Transverse colon (tissue), 4 donors: Measurements from ENCODE around the gene TBC1D16. TPM values are rescaled to one million over a fixed set of nuclear protein-coding genes. Genes with fewer than 3 reads are reported as not detected.
A peak's percentile ranks its signal among the peaks of the same experiment; 100 is the strongest.

Experiments used
- DNase-seq: peaks from one replicate; pipeline ENCODE4 v3.0.0-alpha.2; 2019
- H3K27ac ChIP-seq, 4 donors: fragments of 200-600 bp; sonication (generic); 2 replicates each; pipeline ENCODE4 v1.5.1; 2016 to 2018; ENCODE audit warnings: inconsistent platforms in 4 of 4
- H3K27me3 ChIP-seq: fragments of 200-600 bp; sonication (generic); 2 replicates; pipeline ENCODE4 v1.5.1; 2017; ENCODE audit warnings: inconsistent platforms
- H3K36me3 ChIP-seq, 4 donors: fragments of 200-600 bp; sonication (generic); 2 replicates each; pipeline ENCODE4 v1.5.1; 2017 to 2019; ENCODE audit warnings: inconsistent platforms in 4 of 4
- H3K4me1 ChIP-seq, 4 donors: fragments of 200-600 bp; sonication (generic); 2 replicates each; pipeline ENCODE4 v1.5.1; 2017 to 2020; ENCODE audit warnings: inconsistent platforms in 4 of 4
- H3K4me3 ChIP-seq, 4 donors: fragments of 200-600 bp; sonication (generic); 1 replicate in 1 of 4; 2 replicates in 3 of 4; pipeline versions ENCODE4 v1.5.1 to v1.6.1; 2017 to 2019; ENCODE audit warnings: inconsistent platforms in 4 of 4
- H3K9me3 ChIP-seq, 2 donors: fragments of 200-600 bp; sonication (generic); 2 replicates each; pipeline ENCODE4 v1.5.1; 2017 to 2019; ENCODE audit warnings: inconsistent platforms in 2 of 2
- CTCF ChIP-seq, 5 experiments: fragments of 200-600 bp in 3 of 5; fragments of 450-650 bp in 2 of 5; sonication (generic) in 3 of 5; IDR thresholded peaks; 1 replicate in 2 of 5; 2 replicates in 3 of 5; pipeline ENCODE4 v1.5.1; 2016 to 2017; ENCODE audit warnings: antibody characterized with exemption in 5 of 5, inconsistent platforms in 3 of 5, mild to moderate bottlenecking in 2 of 5, moderate library complexity in 1 of 5
- EP300 ChIP-seq: sonication (generic); formaldehyde crosslinking; IDR thresholded peaks from one replicate; pipeline ENCODE4 v1.6.1; 2017; ENCODE audit warnings: antibody characterized with exemption, low read depth
- POLR2A ChIP-seq: fragments of 450-650 bp; IDR thresholded peaks from one replicate; pipeline ENCODE4 v1.6.1; 2016; ENCODE audit warnings: antibody characterized with exemption, mild to moderate bottlenecking, moderate library complexity
- POLR2AphosphoS5 ChIP-seq, 3 donors: sonication (generic); formaldehyde crosslinking; IDR thresholded peaks; one replicate each; pipeline ENCODE4 v1.6.1; 2016; ENCODE audit warnings: antibody characterized with exemption in 3 of 3
- WGBS, 2 donors: methylation state at CpG; one replicate each; pipeline ENCODE4 v1.1.5; 2018; ENCODE audit warnings: low coverage in 1 of 2; 5-methylcytosine and 5-hydroxymethylcytosine counted together
- in situ Hi-C, 4 donors: fragments of 200-750 bp; cut with MboI; loops; one replicate each; pipeline versions ENCODE4 v1.15.0 to v1.15.1; 2017; ENCODE audit warnings: low sequenced_read_pairs in 3 of 4, low pct_ligation_motif_present in 1 of 4, low pct_unique_long_range_greater_than_20kb in 1 of 4
- intact Hi-C: fragments of 100-400 bp; cut with DNase I; formaldehyde crosslinking; loops from one replicate; pipeline ENCODE4 v1.15.1; 2023; ENCODE audit warnings: low total_unique reads
- total RNA-seq, 4 donors: library from RNA; depleted of rRNA; stranded (reverse); fragments of >200 nt; gene quantifications; one replicate each; pipeline ENCODE4 v1.1.0, GENCODE V29; 2016

TBC1D16 gene
- total RNA-seq, 4 donors from 2014 or later: 12.3 to 22.4 (median 18.1) TPM

DNA sequence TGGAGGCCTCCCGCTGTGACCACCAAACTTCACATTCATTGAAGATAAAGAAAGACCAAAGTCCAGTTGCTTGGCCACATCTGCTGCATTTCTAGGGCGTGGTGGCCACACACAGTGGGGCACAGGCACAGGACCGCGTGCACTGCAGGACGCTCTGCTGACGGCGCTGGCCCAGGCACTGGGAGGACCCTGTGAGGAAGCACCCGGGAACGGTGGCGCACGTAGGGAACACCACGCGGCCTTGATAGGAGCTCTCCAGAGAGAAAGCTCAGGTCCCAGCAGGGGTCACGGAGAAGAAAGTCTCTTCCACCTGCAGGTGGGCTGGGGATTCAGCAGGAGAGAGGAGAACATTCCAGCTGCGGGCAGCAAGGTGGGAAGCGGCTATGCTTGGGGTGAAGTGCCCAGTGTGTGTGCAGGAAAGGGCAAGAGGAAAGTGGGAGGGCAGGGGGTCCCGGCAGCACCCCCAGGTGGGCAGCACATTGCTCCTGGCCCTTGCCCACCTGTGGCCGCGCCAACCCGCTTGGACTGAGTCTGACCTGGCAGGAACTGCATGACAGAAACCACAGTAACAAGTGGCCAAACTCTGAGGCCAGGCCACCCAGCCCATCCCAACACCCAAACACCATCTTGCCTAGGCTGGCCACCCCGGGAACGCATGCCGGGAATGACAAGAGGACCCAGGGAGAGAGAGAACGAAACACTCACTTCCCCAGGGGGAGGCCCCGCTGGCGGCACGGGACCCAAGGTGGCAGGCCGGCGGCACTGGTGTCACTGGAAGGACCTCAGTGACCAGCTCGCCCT, 32.8 kb downstream of the TBC1D16 start:
- in situ Hi-C loops (no loop called here), intact Hi-C loops (loop anchor here (10.0 kb wide), 1 partner anchor 82 kb away; no protein-coding TSS in a partner anchor)
- Histone ChIP-seq H3K9me3 (no peaks in the 10 kb centered on the region), H3K27me3 (no peaks in the 10 kb centered on the region), H3K4me1 (peaks cover 0 to 14% (median 5%) of the 10 kb centered on the region in 4 donors), H3K4me3 (no peak overlapping the region), H3K27ac (no peak overlapping the region), H3K36me3 (no peaks in the 10 kb centered on the region)
- 89 to 100% methylated on average over 1 to 30 of the region's 30 CpGs for WGBS, 2 donors
- TF ChIP-seq POLR2AphosphoS5 (IDR thresholded peaks at IDR 0.05) (no peak), POLR2A (no peak), EP300 (no peak), CTCF (IDR thresholded peaks at IDR 0.05) (no peak)
- peak; percentile 31 for DNase-seq

DNA sequence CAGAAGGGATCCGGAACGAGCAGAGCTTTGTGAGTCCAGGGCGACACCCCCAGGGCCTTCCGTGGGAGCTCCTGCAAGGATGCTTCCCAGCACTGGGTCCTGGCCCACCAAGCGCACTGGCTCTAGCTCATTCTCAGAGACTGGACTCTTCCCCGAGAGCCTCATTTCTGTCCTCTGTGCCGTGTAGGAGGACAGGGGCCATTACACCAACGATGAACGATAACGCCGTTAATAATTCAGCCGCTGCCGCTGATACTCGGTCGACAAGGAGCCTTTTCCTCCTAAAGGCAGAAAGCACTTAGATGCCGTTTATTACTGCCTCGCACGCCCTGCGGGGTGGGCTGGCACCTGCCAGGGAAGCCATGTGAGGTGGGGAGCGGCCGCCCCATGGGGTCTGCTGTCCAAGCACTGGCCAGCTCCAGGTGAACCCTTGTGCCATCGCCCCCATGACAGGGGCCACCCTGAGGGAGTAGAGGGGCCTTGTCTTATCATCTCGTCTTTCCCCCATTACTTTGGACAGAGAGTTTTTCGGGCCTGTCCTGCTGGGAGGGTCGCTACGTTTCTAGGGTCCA, 33.5 kb downstream of the TBC1D16 start:
- no peaks in the 10 kb centered on the region for H3K27me3 ChIP-seq
- H3K27ac ChIP-seq: no peak overlapping the region
- H3K4me3 ChIP-seq: no peak overlapping the region
- DNase-seq: no peak
- intact Hi-C loops: loop anchor here (10.0 kb wide), 1 partner anchor 83 kb away; no protein-coding TSS in a partner anchor
- TF ChIP-seq POLR2AphosphoS5 (IDR thresholded peaks at IDR 0.05) (no peak), CTCF (IDR thresholded peaks at IDR 0.05) (no peak), POLR2A (no peak), EP300 (no peak)
- H3K36me3 ChIP-seq: no peaks in the 10 kb centered on the region
- 91 to 98% methylated on average over 8 to 26 of the region's 26 CpGs for WGBS, 2 donors
- H3K9me3 ChIP-seq: no peaks in the 10 kb centered on the region
- H3K4me1 ChIP-seq: peaks cover 0 to 14% (median 5%) of the 10 kb centered on the region in 4 donors
- in situ Hi-C loops: no loop called here

GRCh38 chr17:80000981-80001775, 34.5 kb downstream of the TBC1D16 start:
- TF ChIP-seq CTCF (IDR thresholded peaks at IDR 0.05): no peak
- TF ChIP-seq POLR2A: no peak
- TF ChIP-seq EP300: no peak
- no peak for TF ChIP-seq POLR2AphosphoS5 (IDR thresholded peaks at IDR 0.05)
- intact Hi-C loops: loop anchor here (10.0 kb wide), 1 partner anchor 84 kb away; no protein-coding TSS in a partner anchor
- Histone ChIP-seq H3K36me3 (no peaks in the 10 kb centered on the region), H3K27ac (no peak overlapping the region), H3K27me3 (no peaks in the 10 kb centered on the region), H3K9me3 (no peaks in the 10 kb centered on the region), H3K4me1 (peaks cover 0 to 14% (median 4%) of the 10 kb centered on the region in 4 donors), H3K4me3 (no peak overlapping the region)
- in situ Hi-C loops: no loop called here
- DNase-seq: no peak
- 86% methylated on average over 26 of the region's 29 CpGs; no CpG with 5 or more reads in 1 of the 2 donors for WGBS, 2 donors

- H3K4me3 ChIP-seq: no peak overlapping the region
- WGBS, 2 donors: 95% methylated on average over 7 of the region's 7 CpGs; no CpG with 5 or more reads in 1 of the 2 donors
- H3K27me3 ChIP-seq: no peaks in the 10 kb centered on the region
- in situ Hi-C loops (no loop called here), intact Hi-C loops (loop anchor here (10.0 kb wide), 1 partner anchor 85 kb away; no protein-coding TSS in a partner anchor)
- no peak for TF ChIP-seq POLR2AphosphoS5 (IDR thresholded peaks at IDR 0.05)
- no peak for TF ChIP-seq EP300
- no peak for TF ChIP-seq CTCF (IDR thresholded peaks at IDR 0.05)
- no peak for TF ChIP-seq POLR2A
- H3K36me3 ChIP-seq: no peaks in the 10 kb centered on the region
- no peak overlapping the region for H3K27ac ChIP-seq
- peaks cover 0 to 11% (median 0%) of the 10 kb centered on the region in 4 donors for H3K4me1 ChIP-seq
- DNase-seq: no peak
- no peaks in the 10 kb centered on the region for H3K9me3 ChIP-seq
Measured at GRCh38 chr17:80000136-80000535, 35.5 kb downstream of the TBC1D16 start.
